ENCODE results near the gene SF3A2.

Gene SF3A2

GRCh38 chr19:2207991-2208860, 28.4 kb upstream of the SF3A2 start:
- DNase-seq: no peak

DNA sequence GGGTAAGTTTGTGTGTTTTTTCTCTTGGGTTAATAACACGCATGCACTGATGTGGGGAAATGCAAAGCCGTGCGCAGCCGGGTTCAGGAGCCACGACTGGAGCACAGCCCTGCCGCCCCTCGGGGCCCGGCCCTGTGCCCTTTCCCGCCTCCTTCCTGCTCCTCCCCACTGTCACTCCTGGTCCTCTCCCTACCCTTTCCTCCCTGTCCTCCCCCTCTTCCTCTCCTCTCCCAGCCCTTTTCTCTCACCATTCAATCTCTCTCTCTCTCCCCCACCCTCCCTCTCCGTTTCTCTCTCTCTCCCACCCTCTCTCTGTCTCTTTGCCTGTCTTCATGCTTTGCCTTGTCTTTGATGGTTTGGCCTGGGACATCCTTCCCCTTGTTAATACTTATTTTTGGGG, 27.6 kb upstream of the SF3A2 start:
- no peak for DNase-seq

GRCh38 chr19:2209408-2209807, 27.2 kb upstream of the SF3A2 start:
- no peak for DNase-seq

DNA sequence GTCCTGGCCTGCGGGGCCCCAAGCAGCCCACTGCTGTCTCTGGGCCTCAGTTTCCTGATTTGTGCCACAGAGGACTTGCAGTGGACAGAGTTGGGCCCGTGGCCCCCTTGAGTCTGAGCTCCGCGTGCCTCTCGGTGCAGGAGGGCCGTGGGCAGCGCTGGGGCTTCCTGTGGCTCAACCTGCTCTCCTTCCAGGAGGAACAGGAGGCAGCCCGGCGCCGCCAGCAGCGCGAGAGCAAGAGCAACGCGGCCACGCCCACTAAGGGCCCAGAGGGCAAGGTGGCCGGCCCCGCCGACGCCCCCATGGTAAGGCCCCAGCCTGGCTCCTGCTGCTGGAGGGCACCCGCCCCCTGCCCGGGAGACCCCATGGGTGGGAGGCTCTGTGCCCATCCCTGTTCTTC, 26.4 kb upstream of the SF3A2 start:
- DNase-seq: no peak

GRCh38 chr19:2210987-2211740, 25.5 kb upstream of the SF3A2 start:
- DNase-seq: no peak

DNA sequence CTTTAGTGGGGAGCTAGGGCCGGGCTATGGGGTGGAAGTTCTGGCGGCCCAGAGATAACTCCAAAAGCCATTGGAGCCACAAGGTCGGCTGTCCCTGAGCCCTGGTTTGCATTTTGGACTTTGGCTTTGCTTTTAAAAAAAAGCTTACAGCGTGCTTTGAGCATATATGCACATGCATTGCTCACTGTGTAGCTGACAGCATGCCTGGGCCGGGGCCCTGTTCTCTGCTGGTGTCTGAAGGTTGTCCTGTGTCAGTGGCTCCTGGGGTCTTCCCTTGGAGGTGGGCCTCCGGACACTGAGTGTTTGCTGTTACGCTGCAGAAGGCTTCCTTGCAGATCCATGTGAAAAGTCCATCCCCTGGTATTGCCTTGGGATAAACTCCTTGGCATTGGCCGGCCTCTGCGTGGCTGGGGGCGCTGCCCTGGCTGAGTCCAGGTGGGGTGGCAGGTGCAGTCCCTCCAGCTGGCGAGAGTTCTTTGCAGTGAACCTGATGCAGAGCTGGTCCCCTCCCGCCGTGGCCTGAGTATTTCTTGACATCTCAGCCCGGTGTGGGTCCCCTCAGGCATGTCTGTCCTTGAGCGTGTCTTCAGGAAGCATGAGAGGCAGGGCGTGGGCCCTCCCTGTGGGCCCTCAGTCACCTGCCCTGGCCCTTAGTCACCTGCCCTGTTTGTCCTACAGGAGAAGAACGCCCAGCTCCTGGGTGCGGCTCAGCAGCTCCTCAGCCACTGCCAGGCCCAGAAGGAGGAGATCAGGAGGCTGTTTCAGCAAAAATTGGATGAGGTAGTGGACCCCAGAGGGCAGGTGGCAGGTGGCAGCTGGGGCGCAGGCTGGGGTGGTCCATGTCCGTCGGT, 23.5 kb upstream of the SF3A2 start:
- no peak for DNase-seq

GRCh38 chr19:2213799-2214198, 22.8 kb upstream of the SF3A2 start:
- no peak for DNase-seq

- no peak for DNase-seq
Measured at GRCh38 chr19:2214251-2214650, 22.4 kb upstream of the SF3A2 start.

DNA sequence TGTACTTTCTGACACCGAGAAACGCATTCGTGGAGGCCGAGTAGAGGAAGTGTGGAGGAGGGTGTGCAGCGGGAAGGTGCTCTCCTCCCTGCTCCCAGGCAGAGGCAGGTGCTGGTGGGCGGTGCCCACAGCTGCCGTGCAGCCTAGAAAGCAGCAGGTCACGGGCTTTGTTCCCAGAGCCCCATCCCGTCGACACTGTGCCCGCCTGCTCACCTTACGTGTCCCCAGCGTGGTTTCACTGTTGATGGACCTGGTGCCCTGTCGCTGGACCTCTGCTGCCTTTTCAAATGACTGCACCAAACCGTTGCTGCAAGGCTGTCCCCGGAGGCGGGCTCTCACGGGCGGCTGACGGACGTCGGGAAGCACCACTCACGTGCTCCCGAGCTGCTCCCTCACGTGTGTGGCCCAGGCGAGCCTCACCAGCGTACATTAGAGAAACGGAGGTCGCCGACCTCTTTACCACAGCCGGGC, 21.3 kb upstream of the SF3A2 start:
- DNase-seq: no peak

GRCh38 chr19:2216361-2217225, 20.0 kb upstream of the SF3A2 start:
- DNase-seq: no peak

GRCh38 chr19:2217591-2217990, 19.0 kb upstream of the SF3A2 start:
- no peak for DNase-seq

DNA sequence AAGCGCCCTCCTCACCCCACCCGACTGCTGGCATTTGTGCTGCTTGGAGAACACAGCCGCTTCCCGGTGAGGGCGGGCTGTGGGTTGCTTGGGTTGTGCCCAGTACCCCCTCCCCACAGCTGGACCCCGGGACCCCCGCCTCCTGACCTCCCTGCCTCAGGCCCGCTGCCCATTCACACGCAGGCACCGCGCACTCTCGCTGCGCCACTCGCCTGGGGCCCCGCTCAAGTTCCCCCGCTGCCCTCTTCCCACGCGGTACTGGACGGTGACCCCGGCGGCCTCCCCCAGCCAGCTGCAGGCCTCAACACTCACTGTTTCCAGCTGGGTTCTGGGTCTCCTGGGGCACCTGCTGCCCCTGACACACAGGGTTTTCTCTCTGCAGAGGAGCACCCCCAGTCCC, 16.9 kb upstream of the SF3A2 start:
- DNase-seq: no peak

- no peak for DNase-seq
Measured at GRCh38 chr19:2221250-2221831, 15.3 kb upstream of the SF3A2 start.

DNA sequence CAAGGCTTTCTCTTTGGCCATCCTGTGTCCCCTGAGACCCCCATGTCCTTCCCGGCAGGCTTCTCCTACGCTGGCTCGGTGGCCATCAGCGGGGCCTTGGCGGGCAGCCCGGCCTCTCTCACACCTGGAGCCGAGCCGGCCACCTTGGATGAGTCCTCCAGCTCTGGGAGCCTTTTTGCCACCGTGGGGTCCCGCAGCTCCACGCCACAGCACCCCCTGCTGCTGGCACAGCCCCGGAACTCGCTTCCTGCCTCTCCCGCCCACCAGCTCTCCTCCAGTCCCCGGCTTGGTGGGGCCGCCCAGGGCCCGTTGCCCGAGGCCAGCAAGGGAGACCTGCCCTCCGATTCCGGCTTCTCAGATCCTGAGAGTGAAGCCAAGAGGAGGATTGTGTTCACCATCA, 14.7 kb upstream of the SF3A2 start:
- DNase-seq: no peak

- no peak for DNase-seq
Measured at GRCh38 chr19:2223391-2223790, 13.2 kb upstream of the SF3A2 start.

DNA sequence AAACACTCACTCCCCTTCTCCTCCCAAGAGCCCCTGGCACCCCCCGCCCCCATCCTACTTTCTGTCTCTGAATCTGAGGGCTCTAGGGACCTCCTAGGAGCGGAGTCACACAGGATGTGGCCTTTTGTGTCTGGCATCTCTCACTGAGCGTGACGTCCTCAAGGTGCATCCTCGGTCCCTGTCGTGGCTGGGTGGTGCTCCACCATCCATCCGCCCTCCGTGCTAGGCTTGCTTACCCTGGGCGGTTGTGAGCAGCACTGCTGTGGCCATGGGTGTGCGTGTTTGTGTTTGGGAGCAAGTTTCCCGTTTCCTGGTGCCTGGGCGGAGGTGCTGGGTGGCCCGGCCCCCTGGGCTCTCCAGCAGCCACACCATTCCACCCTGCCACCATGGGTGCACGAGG, 12.7 kb upstream of the SF3A2 start:
- DNase-seq: no peak

- DNase-seq: no peak
Measured at GRCh38 chr19:2224754-2225349, 11.8 kb upstream of the SF3A2 start.

- DNase-seq: no peak
Measured at GRCh38 chr19:2225415-2226050, 11.1 kb upstream of the SF3A2 start.

DNA sequence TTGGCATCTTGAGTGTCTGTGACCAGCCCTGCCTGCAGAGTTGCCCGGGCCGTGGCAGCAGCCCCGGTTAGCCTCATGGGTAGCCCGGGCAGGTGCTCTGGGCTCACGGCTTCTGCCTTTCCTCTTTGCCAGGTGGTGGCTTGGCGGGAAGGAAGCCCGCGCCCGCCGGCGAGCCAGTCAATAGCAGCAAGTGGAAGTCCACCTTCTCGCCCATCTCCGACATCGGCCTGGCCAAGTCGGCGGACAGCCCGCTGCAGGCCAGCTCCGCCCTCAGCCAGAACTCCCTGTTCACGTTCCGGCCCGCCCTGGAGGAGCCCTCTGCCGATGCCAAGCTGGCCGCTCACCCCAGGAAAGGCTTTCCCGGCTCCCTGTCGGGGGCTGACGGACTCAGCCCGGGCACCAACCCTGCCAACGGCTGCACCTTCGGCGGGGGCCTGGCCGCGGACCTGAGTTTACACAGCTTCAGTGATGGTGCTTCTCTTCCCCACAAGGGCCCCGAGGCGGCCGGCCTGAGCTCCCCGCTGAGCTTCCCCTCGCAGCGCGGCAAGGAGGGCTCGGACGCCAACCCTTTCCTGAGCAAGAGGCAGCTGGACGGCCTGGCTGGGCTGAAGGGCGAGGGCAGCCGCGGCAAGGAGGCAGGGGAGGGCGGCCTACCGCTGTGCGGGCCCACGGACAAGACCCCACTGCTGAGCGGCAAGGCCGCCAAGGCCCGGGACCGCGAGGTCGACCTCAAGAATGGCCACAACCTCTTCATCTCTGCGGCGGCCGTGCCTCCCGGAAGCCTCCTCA, 10.4 kb upstream of the SF3A2 start:
- no peak for DNase-seq

- no peak for DNase-seq
Measured at GRCh38 chr19:2226840-2227360, 9.7 kb upstream of the SF3A2 start.

Data from stimulated activated naive CD4-positive, alpha-beta T cell treated with Interleukin-2 at 50 U/mL for 16 hours (primary cell).